HG03457 (cell line): ENCODE results near the gene LRRC27.
"Not testable (repeated sequence)": the region's sequence is repeated elsewhere in the genome, so short reads cannot be mapped to it uniquely, and the experiment has no call there.

ENCODE experiments used
- ATAC-seq: cut with Tn5 transposase; IDR thresholded peaks from one replicate; pipeline ENCODE4 v1.9.1; 2021; ENCODE audit warnings: moderate number of reproducible peaks; ENCODE audit not compliant: unreplicated experiment

Gene LRRC27

DNA sequence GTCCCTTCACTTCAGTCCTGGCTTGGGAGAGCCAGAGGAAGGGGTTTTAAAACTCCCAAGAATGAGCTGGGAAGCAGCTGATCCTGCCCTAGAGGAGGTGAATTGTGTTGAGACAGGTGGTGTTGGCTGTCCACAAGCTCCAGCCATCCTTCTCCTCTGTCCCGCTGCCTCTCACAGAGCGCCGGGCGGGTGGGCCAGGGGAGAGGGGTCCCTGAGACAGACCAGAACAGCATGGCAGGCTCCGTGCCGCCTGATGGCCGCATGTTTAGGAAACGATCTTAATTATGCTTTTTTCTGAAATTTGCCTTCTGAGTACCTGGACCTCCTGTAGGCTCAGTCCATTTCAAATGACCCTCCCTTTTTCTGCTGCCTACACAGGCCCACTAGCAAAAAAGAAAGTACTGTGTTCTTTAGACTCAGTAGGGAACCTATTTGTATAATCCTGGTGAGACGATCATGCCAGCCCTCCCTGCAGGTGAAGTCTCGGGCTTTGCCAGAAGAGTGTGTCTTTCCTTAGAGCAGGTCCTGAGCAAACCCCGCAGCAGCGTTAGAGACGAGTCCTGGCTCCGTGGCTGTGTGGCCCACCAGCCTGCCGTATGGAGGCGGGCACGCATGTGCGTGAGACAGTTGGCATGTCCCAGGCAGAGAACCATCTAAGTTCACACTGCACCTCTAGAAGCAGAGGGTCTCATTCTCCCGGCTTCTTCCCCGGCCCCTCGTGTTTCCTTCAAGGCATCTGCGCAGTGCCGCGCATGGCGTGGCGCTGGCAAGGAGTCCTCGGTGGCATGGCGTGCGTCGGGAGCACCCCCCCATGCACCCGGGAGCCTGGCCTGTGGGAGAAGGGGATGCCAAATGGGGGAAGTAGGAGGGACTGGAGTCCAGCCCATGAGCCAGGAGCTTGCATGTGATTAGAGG, 38.7 kb downstream of the LRRC27 start:
- ATAC-seq, result no peak

- no peak for ATAC-seq
Observed at GRCh38 chr10:132371641-132372081, 39.7 kb downstream of the LRRC27 start.

- ATAC-seq, result no peak
Observed at GRCh38 chr10:132372516-132373095, 40.6 kb downstream of the LRRC27 start.

GRCh38 chr10:132373241-132373955, 41.4 kb downstream of the LRRC27 start:
- no peak for ATAC-seq

DNA sequence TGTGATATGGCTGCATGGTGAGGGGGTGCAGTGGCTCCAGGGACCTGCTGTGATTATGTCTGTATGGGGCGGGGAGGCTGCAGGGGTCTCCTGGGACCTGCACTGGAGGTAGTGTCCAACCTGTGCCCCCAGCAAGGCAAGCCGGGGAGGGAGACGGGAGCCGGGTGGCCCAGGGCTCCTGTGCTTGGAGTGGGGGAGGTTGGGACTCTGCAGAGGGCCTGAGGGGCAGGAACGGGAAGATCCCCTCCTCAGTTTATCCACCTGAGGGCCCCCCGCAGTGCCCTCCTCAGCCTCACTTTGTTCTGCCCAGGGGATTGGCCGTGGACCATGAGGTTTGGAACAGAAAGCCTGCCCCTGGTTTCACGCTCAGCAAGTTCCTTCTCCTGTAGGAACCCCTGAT, 42.2 kb downstream of the LRRC27 start:
- no peak for ATAC-seq

GRCh38 chr10:132374612-132375011, 42.6 kb downstream of the LRRC27 start:
- no peak for ATAC-seq

DNA sequence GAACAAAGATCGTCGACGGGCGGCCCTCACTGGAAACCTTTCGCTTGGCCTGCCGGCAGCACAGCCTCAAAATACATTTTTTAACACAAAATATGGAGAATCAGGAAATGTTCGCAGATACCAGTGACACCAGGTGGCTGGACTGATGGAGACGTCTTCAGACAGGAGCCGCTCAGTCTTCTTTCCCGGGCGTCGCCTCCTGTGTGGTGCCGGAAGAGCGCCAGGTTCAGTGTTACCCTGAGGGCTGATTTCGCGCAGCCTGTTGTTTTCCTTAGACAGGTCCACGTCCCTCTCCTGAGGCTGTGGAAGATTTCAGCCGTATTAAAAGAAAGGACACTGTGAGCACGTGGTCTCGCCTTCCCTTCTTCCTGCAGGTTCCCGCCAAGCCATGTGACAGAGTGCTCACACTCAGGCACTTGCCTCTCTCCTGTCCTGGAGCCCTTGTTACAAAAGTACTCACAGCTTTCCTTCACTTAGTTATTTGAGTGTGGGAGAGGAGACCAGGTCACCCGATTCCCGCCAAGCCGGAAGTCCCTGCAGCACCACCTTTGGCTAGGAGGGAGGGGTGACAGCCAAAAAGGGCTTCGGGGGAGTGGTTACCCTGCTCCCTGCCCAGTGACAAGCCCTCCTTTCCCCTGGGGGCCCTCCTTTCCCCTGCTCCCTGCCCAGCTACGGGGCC, 43.3 kb downstream of the LRRC27 start:
- ATAC-seq, result no peak

GRCh38 chr10:132375795-132376297, 43.9 kb downstream of the LRRC27 start:
- ATAC-seq, result no peak

GRCh38 chr10:132376394-132376851, 44.4 kb downstream of the LRRC27 start:
- no peak for ATAC-seq

GRCh38 chr10:132377326-132377725, 45.3 kb downstream of the LRRC27 start:
- no peak for ATAC-seq

- ATAC-seq, result not testable (repeated sequence)
Observed at GRCh38 chr10:132379026-132379425, 47.0 kb downstream of the LRRC27 start.

GRCh38 chr10:132380986-132381385, 49.0 kb downstream of the LRRC27 start:
- ATAC-seq, result not testable (repeated sequence)

DNA sequence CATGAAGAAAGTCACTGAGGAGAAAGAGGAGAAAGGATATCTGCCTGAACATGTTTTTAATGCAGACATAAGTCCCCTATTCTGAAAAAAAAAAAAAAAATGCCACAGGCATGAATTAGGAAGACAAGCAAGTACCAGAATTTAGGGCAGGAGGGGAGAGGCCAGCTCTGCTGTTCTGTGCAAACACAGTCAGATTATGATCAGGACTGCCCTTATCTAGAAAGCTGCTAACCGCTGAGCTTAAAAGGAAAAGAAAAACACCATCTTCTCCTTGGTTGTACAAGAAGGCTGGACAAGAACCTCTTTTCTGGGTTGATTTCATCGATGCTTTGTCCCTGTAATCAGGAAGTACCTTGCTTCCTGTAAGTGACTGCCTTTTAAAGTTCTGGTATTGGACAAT, 49.7 kb downstream of the LRRC27 start:
- no peak for ATAC-seq

DNA sequence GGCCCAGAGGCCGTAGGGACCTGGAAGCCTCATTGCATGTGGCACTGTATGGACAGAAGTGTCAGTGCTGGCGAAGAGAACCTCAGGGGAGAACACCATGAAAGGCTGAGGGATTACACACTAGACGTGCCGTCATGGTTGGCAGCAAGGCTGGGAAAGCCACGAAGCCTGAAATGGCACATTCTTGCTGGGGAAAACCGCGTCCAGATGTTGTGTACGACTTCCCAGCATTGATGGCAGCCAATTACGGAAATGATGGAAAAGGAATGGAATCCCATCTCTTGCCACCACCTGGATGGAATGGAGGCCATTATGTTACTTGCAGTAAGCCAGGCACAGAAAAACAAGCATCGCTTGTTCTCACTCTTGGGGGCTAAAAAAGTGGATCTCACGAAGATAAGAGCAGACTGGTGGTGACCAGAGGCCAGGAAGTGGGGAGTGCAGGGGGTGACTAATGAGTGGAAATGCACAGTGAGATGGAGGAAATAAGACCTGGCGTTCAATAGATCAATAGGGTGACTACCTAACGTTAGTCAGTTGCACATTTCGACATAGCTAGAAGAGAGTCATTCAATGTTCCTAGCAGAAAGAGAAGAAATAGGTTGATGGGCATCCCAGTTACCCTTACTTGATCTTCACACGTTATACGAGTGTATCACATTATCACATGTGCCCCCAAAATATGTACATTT, 50.4 kb downstream of the LRRC27 start:
- no peak for ATAC-seq

DNA sequence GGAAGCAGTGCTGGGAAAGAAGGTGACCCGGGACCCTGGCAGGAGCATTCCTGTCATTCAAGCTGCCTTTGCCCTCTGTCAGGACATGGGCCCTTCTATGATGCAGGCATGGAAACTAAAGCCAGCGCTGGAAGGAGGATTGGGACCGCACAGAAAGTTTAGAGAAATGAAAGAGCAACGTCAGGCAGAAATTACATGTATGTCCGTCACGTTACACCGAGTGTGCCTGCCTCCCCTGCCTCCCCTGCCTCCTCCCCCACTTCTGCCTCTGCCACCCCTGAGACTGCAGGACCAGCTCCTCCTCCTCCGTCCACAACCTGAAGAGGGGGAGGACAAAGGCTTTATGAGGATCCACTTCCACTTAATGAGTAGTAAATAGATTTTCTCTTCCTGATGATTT, 51.1 kb downstream of the LRRC27 start:
- ATAC-seq, result no peak

- ATAC-seq, result no peak
Observed at GRCh38 chr10:132383751-132384196, 51.8 kb downstream of the LRRC27 start.

DNA sequence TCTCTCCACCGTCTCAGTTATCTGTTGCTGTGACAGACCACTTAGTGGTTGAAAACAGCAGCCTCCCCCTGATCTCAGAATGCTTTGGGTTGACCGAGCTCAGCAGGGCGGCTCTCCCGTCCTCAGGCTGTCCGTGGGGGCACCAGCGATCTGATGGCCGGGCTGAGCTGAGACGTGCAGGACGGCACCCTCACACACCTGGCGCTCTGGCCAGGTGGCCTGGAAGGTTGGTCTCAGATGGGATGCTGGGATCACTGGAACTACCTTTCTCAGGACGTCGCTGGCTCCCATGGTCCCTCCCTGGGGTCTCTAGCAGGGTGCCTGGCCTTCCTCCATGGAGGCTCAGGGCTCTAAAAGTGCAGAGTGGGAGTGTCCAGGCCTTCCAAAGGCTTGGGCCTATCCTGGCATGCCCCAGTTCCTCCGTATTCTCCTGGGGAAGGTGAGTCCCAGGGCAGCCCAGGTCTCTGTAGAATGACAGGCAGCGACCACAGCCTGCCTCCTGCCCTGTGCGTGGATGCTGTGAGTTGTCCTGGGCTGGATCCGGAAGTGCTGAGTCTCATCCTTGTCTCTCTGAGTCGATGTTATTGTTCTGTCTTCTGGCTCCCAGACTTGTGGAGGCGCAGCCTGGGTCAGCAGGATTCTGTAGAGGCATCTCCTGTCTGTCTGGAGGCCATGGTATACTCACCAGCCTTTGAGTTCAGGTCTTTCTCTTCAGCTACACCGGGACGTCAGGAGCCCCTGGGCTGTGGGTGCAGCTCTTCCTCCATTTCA, 52.8 kb downstream of the LRRC27 start:
- no peak for ATAC-seq

DNA sequence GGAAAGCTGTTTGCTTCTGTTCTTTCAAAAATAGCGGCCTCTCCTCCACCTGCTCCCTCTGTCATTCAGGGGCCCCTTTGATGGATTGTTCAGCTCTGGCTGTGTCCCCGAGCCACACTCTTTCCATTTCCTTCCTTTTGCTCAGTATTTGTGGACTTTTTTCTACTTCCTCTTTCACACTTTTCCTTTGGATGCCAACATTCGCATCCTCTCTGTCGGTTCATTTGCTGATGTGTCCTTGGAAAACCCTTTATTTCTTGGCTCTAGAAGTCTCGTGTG, 53.3 kb downstream of the LRRC27 start:
- ATAC-seq, result no peak

- ATAC-seq, result no peak
Observed at GRCh38 chr10:132385721-132386418, 53.9 kb downstream of the LRRC27 start.
